VCaP (cell line): ENCODE data around the gene SV2B.

ENCODE experiments used
- H3K27ac ChIP-seq: fragments of 450-650 bp; 2 replicates; pipeline ENCODE4 v1.5.1; 2017
- TF ChIP-seq, protein P1 (sequence below): fragments of 450-650 bp; conservative IDR thresholded peaks from 2 replicates; pipeline ENCODE4 v1.5.1; 2017; ENCODE audit warnings: mild to moderate bottlenecking, moderate library complexity

The SV2B gene

DNA sequence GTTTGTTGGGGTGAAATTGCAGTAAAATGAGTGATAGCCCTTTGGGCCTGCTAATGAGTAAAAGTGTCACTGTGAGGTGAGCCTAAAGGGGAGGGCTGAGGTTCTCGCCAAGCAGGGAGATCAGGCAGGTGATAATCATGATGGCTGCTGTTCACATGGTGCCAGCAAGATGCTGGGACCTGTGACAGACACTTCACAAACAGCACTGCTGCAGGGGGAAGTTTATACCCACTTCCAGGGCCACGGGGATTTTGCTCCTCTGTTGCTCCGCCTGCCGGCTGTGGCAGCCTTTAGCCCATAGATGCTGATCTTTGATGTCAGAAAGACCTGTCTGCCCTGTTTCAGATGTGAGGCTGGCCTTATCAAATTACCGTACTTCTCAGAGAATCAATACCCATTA is 96.7 kb downstream of the SV2B start:
- H3K27ac ChIP-seq = peak overlapping the region; percentile 72
- TF ChIP-seq, protein P1, sequence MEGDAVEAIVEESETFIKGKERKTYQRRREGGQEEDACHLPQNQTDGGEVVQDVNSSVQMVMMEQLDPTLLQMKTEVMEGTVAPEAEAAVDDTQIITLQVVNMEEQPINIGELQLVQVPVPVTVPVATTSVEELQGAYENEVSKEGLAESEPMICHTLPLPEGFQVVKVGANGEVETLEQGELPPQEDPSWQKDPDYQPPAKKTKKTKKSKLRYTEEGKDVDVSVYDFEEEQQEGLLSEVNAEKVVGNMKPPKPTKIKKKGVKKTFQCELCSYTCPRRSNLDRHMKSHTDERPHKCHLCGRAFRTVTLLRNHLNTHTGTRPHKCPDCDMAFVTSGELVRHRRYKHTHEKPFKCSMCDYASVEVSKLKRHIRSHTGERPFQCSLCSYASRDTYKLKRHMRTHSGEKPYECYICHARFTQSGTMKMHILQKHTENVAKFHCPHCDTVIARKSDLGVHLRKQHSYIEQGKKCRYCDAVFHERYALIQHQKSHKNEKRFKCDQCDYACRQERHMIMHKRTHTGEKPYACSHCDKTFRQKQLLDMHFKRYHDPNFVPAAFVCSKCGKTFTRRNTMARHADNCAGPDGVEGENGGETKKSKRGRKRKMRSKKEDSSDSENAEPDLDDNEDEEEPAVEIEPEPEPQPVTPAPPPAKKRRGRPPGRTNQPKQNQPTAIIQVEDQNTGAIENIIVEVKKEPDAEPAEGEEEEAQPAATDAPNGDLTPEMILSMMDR = peak; percentile 69

DNA sequence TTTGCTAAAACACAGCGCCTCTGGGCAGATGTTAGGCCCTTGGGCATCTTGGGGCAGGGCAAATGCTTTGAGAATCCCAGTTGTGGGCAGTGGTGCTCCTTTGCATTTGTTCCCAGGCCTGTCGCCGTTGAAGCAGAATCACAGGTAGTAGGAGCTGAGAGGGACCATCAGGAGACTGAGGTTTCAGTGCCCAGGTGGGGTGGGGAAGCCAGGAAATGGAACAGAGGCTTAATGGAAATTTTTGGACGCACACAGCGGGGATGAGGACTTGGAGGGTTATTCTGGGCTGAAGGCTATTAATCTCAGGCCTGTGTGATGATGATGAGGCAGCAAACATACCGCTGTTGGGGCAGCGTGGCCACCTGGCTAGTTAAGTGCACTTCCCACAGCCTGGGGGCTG is 99.5 kb downstream of the SV2B start:
- TF ChIP-seq, protein P1 = no peak
- H3K27ac ChIP-seq = no peak overlapping the region; the same call in 1 of the 2 replicates

DNA sequence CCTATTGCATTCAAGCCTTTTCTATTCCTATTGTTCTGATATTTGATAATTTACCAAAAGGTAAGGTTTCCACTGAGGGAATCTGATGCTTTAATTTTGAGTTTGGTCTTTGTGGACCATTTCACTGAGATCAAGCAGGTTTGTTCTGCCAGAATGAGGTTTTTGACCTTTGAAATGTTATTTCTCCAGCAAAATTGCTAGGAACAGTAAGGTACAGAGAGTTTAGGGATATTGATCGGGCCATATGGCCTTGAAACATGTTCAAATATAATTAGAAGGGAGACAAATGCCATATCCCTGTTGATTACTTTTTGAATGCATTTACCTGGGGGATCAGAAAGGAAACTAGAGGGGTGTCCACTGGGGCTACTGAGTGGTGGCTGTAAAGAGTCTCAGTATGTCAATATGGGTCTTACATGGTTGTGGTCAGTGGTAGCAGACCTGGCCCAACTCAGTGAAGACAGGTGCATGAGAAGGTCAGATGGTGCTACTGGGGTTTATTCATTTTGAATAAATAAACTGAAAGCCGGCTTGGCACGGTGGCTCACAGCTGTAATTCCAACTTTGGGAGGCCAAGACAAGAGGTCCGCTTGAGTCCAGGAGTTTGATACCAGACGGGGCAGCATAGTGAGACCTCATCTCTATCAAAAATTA is 100.2 kb downstream of the SV2B start:
- H3K27ac ChIP-seq = no peak overlapping the region
- TF ChIP-seq, protein P1 = no peak

DNA sequence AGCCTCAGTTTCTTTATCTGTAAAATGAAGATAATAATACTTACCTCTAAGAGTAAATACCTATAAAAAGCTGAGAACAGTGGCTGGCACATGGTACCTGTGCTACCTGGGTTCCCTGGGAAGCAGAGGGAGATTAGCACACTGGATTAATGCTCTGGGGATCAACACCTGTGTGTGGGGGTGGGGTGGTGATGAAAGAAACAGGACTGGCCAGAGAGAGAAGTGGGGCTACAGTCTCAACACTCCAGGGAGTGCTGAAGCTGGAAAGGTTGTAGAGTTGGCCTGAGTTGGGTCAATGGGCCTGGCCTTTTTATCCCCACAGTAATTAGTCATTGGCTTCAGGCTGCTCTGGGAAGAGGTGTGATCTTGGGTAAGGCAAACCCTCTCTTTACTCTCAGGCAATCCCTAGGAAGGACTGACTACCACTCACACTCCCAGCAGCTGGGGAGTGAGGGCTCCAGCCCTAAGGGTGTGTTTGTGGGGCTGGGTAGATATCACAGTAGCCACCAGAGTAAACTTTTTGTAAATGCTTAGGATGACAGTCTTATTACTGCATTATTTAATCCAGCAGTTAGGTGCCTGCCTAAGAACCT is 102.5 kb downstream of the SV2B start:
- TF ChIP-seq, protein P1 = no peak
- H3K27ac ChIP-seq = no peak overlapping the region

DNA sequence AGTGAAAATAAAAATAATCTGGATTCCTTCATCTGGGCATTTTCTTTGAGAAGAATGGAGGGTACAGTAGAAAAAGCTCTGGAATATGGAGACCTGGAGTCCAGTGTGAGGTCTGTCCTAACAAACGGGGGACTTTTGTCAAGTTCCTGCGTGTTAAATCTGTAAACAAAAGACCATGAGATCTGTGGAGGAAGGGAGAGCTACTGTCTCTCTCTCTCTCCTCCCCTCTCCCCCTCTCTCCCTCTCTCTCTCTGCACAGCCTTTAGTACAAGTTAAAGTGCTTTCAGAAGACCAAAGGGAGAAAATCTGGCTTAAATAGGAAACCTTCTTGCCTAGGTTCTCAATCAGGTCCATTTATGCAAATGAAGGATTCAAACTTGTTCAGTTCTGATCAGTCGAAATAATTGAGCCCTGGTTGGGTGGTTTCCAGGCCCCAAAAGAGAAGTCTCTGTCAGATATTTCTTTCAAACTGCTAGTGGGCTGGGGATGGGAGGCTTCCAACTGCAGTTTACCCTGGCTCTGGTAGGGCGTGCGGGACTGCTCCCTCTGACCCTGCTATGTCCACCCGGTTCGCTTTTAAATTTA is 103.7 kb downstream of the SV2B start:
- no peak overlapping the region for H3K27ac ChIP-seq
- TF ChIP-seq, protein P1 = no peak

DNA sequence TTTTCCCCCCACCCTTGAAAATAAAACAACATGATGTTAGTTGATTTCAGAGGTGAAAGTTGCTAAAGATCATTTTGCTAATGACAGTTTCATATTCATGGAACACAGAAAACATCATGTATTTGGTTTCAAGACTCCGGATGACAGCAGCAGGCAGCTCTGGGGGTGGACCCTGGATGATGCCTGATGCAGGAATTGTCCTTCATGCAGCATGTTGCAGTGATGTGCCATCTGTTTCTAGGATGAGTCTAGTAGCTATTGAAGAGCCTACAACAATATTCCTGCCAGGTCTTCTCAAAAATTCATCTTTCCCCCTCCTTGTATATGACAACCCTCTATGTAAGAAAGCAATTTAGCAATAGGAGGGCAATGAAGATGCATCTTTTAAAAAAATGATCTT is 108.3 kb downstream of the SV2B start:
- peak overlapping the region; percentile 72; the same call in 1 of the 2 replicates for H3K27ac ChIP-seq
- TF ChIP-seq, protein P1 = no peak

DNA sequence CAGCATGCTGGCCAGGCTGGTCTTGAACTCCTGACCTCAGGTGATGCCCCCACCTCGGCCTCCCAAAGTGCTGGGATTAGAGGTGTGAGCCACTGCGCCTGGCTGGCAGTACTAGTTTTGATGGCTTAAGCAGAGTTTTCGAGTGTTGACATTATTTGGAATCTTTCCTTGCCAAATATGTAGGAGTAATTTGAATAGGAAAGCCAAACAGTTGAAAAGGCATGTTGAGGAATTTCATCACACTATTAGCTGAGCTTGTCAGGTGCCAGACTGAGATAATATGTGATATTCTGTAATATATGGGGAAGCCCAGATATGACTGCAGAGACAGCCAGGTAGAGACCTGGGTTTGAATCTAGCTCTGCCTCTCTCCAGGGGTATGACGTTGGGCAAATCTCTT is 109.3 kb downstream of the SV2B start:
- TF ChIP-seq, protein P1 = no peak
- H3K27ac ChIP-seq = peak overlapping the region; percentile 72
